Stimulated activated CD8-positive, alpha-beta memory T cell treated with anti-CD3 and anti-CD28 coated beads, Interleukin-4, amount 100 ng/mL, for 4 hours (primary cell): ENCODE measurements around the gene DGKI.

Experiments used
- DNase-seq, 2 donors: peaks; one replicate each; pipeline ENCODE4 v3.0.0-alpha.2; 2020; ENCODE audit warnings: low read depth in 2 of 2, low spot score in 1 of 2

DGKI gene

GRCh38 chr7:137547485-137547884, 299.3 kb downstream of the DGKI start:
- no peak for DNase-seq

GRCh38 chr7:137546671-137547070, 300.1 kb downstream of the DGKI start:
- no peak for DNase-seq

DNA sequence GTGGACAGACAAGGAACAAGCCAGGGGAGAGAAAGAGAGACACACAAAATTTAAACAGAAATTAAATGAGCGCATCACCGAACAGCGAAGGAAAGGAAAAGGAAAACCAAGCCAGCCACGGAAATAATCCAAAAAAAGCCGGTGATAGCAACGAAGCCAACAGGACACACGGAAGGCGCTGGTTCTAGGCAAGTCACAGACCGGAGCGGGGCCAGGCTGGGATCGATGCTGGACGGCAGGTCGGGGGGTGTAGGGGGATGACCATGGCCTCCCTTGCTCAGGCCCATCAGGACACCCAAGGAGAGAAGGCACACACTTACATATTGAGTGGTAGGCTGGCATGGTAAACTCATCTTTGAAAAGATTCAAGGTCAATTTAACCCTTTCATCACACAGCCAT, 300.8 kb downstream of the DGKI start:
- DNase-seq: no peak

GRCh38 chr7:137545059-137545716, 301.6 kb downstream of the DGKI start:
- DNase-seq: no peak

DNA sequence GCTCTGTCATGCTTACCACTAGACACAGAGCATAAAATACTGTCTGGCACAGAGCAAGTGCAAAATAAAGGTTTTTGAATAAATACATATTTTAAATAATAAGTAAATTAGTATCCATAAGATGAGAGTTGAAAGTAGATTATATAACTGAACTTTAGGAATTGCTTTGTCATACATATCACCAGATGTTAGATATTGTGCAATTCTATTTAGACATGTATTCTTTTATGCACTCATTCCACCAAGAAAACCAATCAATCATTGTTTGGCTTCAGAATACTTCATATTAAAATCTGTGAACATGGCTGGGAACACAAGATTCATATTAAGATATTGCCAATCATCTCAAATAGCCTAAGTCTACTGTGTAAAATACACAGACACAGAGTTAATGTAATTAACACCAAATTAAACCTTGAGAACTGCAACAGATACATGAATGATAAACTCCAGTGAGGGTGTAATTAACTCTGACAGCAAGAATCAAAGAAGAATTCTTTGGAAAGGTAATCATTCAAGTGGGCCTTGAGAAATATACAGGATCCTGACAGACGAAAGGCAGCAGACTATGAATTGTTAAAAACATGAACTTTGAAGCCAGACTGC, 302.2 kb downstream of the DGKI start:
- DNase-seq: no peak

GRCh38 chr7:137539111-137539715, 307.6 kb downstream of the DGKI start:
- no peak for DNase-seq

DNA sequence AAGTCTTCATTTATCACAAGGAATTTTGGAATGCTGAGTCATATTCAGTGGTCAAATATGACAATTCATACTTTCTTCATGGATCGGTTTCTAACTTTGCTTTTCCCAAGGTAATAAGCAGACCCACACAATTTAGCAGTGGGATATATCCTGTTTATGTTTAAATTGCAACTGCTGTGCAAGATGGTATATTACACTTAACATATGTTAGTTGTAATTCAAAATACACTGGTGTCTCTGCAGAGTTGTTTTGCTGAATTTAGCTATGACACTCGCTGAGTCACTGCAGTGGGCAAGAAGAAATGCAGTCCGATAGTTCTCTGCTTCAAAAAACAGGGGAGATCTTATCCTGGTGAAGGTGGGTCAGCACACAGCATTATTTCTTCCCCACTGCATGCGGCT, 308.4 kb downstream of the DGKI start:
- no peak for DNase-seq

DNA sequence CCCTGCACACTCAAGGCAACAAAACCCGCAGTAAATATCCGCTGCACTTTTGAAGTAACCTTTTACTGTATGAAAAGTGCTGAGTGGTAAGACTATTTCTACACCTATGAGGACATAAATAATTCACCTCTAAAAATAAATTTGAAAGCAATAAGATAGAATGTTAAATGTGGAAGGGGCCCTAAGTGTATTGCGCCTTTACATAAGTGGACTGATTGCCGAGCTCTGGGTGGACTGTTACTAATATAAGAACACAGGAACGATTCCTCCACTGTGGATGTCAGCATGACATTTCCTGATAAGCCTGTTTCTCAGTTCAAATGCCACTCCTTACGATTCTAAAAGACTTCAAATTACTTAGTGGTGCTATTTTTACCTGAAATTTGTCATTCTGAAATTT, 311.2 kb downstream of the DGKI start:
- no peak for DNase-seq

DNA sequence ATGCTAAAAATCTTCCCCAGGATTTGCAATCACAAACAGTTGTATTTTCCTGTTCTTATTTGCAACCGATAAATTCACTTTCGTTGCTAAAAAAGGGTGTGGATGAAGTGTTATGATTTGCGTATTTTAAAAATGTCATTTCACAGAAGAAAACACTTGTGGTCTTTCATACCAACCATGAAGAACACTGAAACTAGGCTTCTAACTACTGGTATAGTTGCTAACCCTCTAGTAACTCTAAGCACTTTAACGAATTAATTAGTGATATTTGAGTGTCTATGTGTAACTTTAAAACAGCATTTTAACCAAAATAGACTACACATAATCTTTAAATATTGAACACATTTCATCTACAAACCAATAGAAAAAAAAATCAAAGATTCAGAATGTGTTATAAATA, 315.1 kb downstream of the DGKI start:
- no peak for DNase-seq

DNA sequence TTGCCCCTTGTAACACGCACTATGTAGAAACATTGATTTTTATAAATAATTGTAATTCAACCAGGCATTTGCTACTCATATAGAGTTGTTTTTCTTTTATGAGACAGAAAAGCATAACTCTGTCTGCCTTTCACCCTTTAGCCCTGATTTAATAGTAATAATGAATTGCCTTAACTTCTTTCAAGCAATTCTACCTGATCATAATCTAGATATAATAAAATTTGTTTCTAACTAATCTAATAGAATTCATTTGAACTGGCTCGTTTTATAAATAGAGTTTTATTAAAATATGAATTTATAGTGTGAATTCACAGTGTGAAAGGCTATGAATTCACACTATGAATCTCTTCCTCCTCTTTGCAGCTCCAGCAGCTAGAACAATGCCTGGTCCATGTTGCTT, 319.1 kb downstream of the DGKI start:
- no peak for DNase-seq

DNA sequence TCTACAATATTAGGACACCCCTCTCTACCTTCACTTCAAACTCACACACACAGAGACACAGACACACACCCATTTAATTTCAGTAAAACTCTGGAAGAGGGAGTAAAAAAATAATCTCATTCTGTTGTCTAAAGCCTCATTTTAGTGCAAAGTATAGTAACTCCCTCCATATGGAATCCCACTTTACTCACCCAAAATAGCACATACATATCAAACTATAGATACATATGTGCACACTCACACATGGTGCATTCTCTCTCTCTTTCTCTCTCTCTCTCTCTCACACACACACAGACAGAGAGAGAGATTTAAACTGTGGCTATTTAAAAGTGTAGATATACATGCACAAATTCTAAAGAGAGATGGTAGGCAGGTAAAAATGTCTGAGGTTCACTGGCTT, 323.6 kb downstream of the DGKI start:
- DNase-seq: no peak

DNA sequence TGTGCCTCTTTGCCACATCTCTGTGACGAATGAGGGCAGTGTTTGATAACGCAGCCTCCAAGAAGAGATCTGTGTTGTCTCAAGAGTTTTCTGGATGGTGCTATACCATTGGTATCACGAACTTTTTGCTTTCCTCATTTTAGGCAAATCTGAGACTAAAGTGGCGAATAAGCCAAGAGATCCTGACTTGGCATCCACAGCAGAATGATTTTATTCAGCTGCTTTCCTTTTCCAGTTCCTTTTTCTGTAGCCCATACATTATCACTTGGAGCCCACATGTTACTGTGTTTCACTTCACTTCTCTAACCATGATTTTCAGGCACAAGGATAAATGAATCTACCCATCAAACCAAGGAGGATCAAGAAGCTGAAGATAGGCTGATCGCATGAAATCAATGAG, 325.3 kb downstream of the DGKI start:
- no peak for DNase-seq

DNA sequence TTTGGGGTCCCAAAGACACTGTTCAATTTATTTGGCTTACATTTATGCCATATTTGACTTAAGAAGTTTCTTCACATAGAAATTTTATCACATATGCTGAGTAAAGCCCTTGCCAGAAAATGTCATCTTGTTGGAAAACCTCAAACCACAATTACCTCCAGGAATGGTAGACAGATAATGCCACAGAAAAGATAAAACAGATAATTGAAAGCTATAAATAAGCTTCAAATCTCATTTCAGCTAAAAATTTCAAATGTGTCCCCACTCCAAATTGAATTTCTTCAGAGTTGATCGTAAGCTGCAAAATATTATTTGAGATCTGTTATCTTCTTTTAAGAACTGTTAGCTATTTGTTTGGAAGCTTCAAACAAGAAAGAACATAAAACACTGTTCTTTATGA, 326.8 kb downstream of the DGKI start:
- no peak for DNase-seq

GRCh38 chr7:137519181-137519691, 327.5 kb downstream of the DGKI start:
- no peak for DNase-seq

- no peak for DNase-seq
Measured at GRCh38 chr7:137513091-137513490, 333.7 kb downstream of the DGKI start.

GRCh38 chr7:137507096-137507495, 339.7 kb downstream of the DGKI start:
- no peak for DNase-seq

- DNase-seq: no peak
Measured at GRCh38 chr7:137506031-137506430, 340.7 kb downstream of the DGKI start.

- no peak for DNase-seq
Measured at GRCh38 chr7:137501562-137501961, 345.2 kb downstream of the DGKI start.

- DNase-seq: no peak
Measured at GRCh38 chr7:137492889-137493288, 353.9 kb downstream of the DGKI start.

DNA sequence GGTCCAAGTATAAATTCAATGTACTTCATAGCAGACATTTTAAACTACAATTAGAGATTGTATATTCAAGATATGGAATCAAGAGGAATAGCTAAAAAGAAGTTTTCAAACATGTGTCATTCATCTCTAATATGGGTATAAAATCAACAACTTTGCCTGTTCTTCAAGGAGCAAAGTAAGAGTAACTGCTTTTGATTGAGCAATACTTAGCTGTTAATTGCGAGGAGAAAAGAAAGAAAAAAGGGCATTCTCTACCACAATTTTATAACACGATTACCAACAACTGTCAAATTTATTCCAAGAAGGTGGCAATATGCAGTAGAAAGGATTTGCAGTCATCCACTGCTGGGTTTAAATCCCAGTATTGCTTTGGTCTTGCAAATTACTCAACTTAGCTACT, 356.9 kb downstream of the DGKI start:
- DNase-seq: no peak

DNA sequence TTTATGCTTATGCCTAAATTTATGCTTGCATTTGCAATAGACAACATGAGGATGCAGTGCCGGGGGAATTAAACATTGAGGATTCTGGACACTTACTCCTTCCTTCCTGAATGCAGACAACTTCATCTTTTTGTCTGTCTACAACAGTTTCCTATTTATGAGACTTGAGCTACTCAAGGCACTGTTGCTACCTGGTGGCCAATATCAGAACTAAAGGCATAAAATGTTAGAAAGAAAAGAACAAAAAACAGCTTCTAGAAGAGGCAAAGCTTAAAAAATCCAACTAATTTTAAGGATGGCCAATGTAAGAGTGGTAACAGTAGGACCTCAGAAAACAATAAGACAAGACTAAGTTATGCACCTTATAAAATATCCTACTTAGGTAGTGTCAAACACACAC, 358.7 kb downstream of the DGKI start:
- no peak for DNase-seq

DNA sequence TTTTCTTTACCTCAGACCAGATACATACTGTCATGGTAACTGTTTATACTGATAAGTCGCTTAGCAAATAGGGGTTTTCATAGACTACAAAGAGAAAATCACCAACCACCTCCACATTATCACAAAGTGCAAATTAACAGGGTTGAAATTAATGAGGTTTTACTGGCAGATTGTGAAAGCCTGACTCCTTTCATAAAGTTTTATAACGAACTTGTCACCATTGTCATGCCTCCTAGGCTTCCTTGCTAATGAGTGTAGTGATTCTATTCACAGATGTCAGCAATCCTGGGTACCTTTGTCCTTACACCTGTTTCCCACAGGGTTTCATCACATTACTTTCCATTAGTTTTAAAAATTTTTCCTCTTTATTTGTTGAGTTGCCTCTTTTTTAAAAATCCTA, 361.0 kb downstream of the DGKI start:
- no peak for DNase-seq

GRCh38 chr7:137484326-137484725, 362.4 kb downstream of the DGKI start:
- DNase-seq: no peak
